GM19463 (cell line): ENCODE data around the gene CGB5.
A peak's percentile ranks its signal among the peaks of the same experiment; 100 is the strongest.

Experiments used
- ATAC-seq: cut with Tn5 transposase; IDR thresholded peaks from one replicate; pipeline ENCODE4 v1.9.1; 2021; ENCODE audit warnings: mild to moderate bottlenecking, moderate library complexity; ENCODE audit not compliant: unreplicated experiment

Gene CGB5

GRCh38 chr19:49085020-49085867 lies 41.6 kb downstream of the CGB5 start, which contains the start of gene SNRNP70:
SNRNP70 (plus strand) TSS chr19:49085451; CDS start chr19:49086415, 964 bp downstream.
- ATAC-seq = peak; percentile 80

- ATAC-seq = no peak
These were observed 42.2 kb downstream of the CGB5 start for GRCh38 chr19:49085868-49086232.

- ATAC-seq = no peak
These were observed 42.6 kb downstream of the CGB5 start for GRCh38 chr19:49086296-49086695.

GRCh38 chr19:49091391-49092038 lies 47.9 kb downstream of the CGB5 start:
- no peak for ATAC-seq

GRCh38 chr19:49092686-49093085 lies 49.0 kb downstream of the CGB5 start:
- ATAC-seq = no peak
